CD4-positive, alpha-beta memory T cell (primary cell): ENCODE measurements around the gene ZNF692. TPM values are rescaled to one million over a fixed set of nuclear protein-coding genes. Genes with fewer than 3 reads are reported as not detected.

ENCODE experiments used
- CTCF ChIA-PET: fragments of 350-600 bp; sonication (Branson Sonifier 250); formaldehyde crosslinking; loops from one replicate; lab custom pipeline; 2021; ENCODE audit warnings: inconsistent platforms; ENCODE audit not compliant: partially characterized antibody; lab: Charles Lee
- POLR2A ChIA-PET: fragments of 350-600 bp; sonication (Branson Sonifier 250); formaldehyde crosslinking; loops from one replicate; lab custom pipeline; 2021; ENCODE audit not compliant: partially characterized antibody; lab: Charles Lee
- DNase-seq, 5 donors: peaks; one replicate each; pipeline versions ENCODE4 v3.0.0 to v3.0.0-alpha.2; 2020 to 2022; ENCODE audit warnings: mixed read lengths in 1 of 5
- H3K27ac ChIP-seq: one replicate; pipeline ENCODE4 v1.7.0; 2013; ENCODE audit warnings: low read depth, low read length
- H3K27me3 ChIP-seq: 2 replicates; pipeline ENCODE4 v1.7.0; 2013; ENCODE audit warnings: mild to moderate bottlenecking, low read length, moderate library complexity; ENCODE audit not compliant: insufficient read depth
- H3K36me3 ChIP-seq: 2 replicates; pipeline ENCODE4 v1.7.0; 2013; ENCODE audit warnings: mild to moderate bottlenecking, low read length, moderate library complexity; ENCODE audit not compliant: insufficient read depth
- H3K4me1 ChIP-seq: 2 replicates; pipeline ENCODE4 v1.7.0; 2013; ENCODE audit warnings: mild to moderate bottlenecking, low read length, moderate library complexity; ENCODE audit not compliant: insufficient read depth
- H3K4me3 ChIP-seq, 2 donors: one replicate each; pipeline ENCODE4 v1.7.0; 2013; ENCODE audit warnings: low read length in 2 of 2, mild to moderate bottlenecking in 1 of 2
- H3K9me3 ChIP-seq, 2 donors: one replicate each; pipeline ENCODE4 v1.7.0; 2013; ENCODE audit warnings: low read length in 2 of 2, control low read depth in 1 of 2; ENCODE audit not compliant: control insufficient read depth in 1 of 2
- H3K27ac Mint-ChIP-seq, 7 donors: one replicate each; pipeline ENCODE4 v1.8.0; 2020 to 2021; ENCODE audit warnings: mixed read lengths in 7 of 7, mild to moderate bottlenecking in 6 of 7, inconsistent platforms in 3 of 7, moderate library complexity in 3 of 7
- H3K27me3 Mint-ChIP-seq, 2 donors: one replicate each; pipeline ENCODE4 v1.8.0; 2020 to 2021; ENCODE audit warnings: mixed read lengths in 2 of 2
- H3K36me3 Mint-ChIP-seq, 2 donors: one replicate each; pipeline ENCODE4 v1.8.0; 2020 to 2021; ENCODE audit warnings: mixed read lengths in 2 of 2, inconsistent platforms in 1 of 2, mild to moderate bottlenecking in 1 of 2
- H3K4me1 Mint-ChIP-seq, 4 donors: one replicate each; pipeline ENCODE4 v1.8.0; 2020 to 2021; ENCODE audit warnings: mixed read lengths in 4 of 4, mild to moderate bottlenecking in 1 of 4
- H3K4me3 Mint-ChIP-seq, 8 donors: one replicate each; pipeline ENCODE4 v1.8.0; 2020 to 2021; ENCODE audit warnings: mixed read lengths in 8 of 8, mild to moderate bottlenecking in 7 of 8, moderate library complexity in 6 of 8, inconsistent platforms in 3 of 8
- H3K9me3 Mint-ChIP-seq, 8 donors: one replicate each; pipeline ENCODE4 v1.8.0; 2020 to 2021; ENCODE audit warnings: mixed read lengths in 8 of 8, mild to moderate bottlenecking in 5 of 8, inconsistent platforms in 3 of 8, moderate library complexity in 1 of 8
- intact Hi-C: fragments of 100-400 bp; cut with micrococcal nuclease; formaldehyde crosslinking; loops from one replicate; pipeline ENCODE4 v1.15.1; 2023
- polyA plus RNA-seq, 2 donors: library from polyadenylated mRNA; unstranded; fragments of 300-500 nt; fragmentation: Illumina TruSeq; gene quantifications; one replicate each; pipeline ENCODE4 v1.2.3, GENCODE V29; 2021
- total RNA-seq, 2 experiments: library from RNA; stranded (reverse); gene quantifications; one replicate each; pipeline ENCODE4 v1.2.3, GENCODE V29; 2021

Gene ZNF692
- total and polyA plus RNA-seq, 4 experiments from 2014 or later = 10.9 to 74.8 (median 41.9) TPM

DNA sequence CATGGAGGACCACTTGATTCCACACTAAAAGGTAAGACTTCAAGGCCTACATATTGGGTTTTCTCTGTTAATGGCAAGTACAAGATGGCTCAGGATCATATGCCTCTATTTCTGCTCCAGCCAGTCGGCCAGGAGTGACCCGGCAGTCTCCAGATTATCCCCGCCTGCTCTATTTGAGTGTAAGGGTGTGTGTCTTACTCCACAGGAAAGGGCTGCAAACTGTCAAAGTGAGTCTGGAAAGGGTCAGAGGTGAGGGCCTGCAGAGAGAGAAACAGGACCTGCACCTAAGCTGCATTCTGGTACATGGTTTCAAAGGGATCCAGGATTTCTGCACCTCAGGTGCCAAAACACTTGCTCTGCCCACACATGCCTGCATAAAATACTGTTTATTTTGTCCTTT, 9.2 kb downstream of the ZNF692 start:
- peaks cover 13% of the 10 kb centered on the region for H3K4me1 ChIP-seq
- H3K36me3 Mint-ChIP-seq = peaks cover 34 to 45% of the 10 kb centered on the region in 2 donors
- intact Hi-C loops = no loop called here
- no peaks in the 10 kb centered on the region for H3K27me3 Mint-ChIP-seq
- no peak overlapping the region for H3K4me3 Mint-ChIP-seq
- peaks cover 51% of the 10 kb centered on the region for H3K36me3 ChIP-seq
- peak overlapping the region in 4 of 7 donors; percentile 14 to 83 (median 36) for H3K27ac Mint-ChIP-seq
- H3K9me3 ChIP-seq = no peaks in the 10 kb centered on the region
- ChIA-PET CTCF (interaction anchor here (1.1 kb wide), 1 partner anchor 40 kb away, joined by 3 read pairs; no protein-coding TSS in a partner anchor), POLR2A (interaction anchor here (0.9 to 1.2 kb wide), 2 partner anchors 11 to 21 kb away, joined by 3 read pairs; partner anchors contain the start of gene ZNF672)
- H3K4me1 Mint-ChIP-seq = peaks cover 0 to 12% (median 2%) of the 10 kb centered on the region in 4 donors
- DNase-seq = no peak
- H3K27ac ChIP-seq = no peak overlapping the region
- H3K9me3 Mint-ChIP-seq = no peaks in the 10 kb centered on the region
- no peaks in the 10 kb centered on the region for H3K27me3 ChIP-seq
- no peak overlapping the region for H3K4me3 ChIP-seq

DNA sequence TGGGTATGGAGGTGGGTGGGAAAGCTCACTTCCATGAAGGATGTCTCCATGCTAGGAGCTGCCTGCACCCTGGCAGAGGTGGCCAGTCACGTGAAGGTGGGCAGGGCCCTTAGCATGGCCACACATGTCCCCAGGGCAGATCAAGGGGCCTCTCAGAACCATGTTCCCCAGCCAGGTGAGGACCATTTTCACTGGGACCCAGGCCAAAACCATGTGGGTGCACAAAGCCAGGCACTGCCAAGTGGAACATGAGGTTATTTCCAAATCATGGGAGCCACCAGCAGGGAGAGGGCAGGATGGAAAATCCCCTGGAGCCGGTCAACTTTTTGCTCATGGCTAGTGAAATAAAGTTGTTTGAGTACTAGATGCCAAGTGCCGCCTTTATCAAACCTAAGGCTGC, 9.7 kb downstream of the ZNF692 start:
- H3K27ac Mint-ChIP-seq = no peak overlapping the region
- no peak overlapping the region for H3K4me3 ChIP-seq
- no peaks in the 10 kb centered on the region for H3K9me3 Mint-ChIP-seq
- no peak overlapping the region for H3K27ac ChIP-seq
- no peaks in the 10 kb centered on the region for H3K27me3 ChIP-seq
- CTCF ChIA-PET = interaction anchor here (1.1 kb wide), 1 partner anchor 40 kb away, joined by 3 read pairs; no protein-coding TSS in a partner anchor
- H3K4me3 Mint-ChIP-seq = peak overlapping the region in 1 of 8 donors; percentile 51
- DNase-seq = no peak
- no peaks in the 10 kb centered on the region for H3K27me3 Mint-ChIP-seq
- peaks cover 0 to 7% (median 2%) of the 10 kb centered on the region in 4 donors for H3K4me1 Mint-ChIP-seq
- peaks cover 8% of the 10 kb centered on the region for H3K4me1 ChIP-seq
- intact Hi-C loops = no loop called here
- POLR2A ChIA-PET = interaction anchor here (1.2 kb wide), 1 partner anchor 11 kb away, joined by 3 read pairs; the partner anchor contains the start of gene ZNF672
- peaks cover 33 to 45% of the 10 kb centered on the region in 2 donors for H3K36me3 Mint-ChIP-seq
- no peaks in the 10 kb centered on the region for H3K9me3 ChIP-seq
- peaks cover 55% of the 10 kb centered on the region for H3K36me3 ChIP-seq

DNA sequence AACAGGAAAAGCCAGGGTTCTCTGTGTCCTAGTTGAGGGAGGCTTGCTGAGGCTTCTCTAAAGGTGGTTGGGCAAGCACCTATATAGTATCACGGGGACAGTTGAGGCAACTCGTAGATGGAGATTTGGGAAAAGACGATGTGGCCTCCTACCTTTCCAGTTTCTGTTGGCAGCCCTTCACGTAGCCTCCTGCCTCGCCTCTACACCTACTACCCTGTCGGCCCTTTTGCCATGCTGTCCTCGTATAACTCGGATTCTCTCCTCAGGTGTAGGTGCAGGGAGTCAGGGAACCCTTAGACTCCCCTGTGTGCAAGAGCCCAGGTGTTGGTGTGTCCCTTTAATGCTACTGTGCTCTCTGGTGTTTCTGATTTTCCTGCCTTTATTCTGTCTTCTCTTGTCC, 10.3 kb downstream of the ZNF692 start:
- Histone ChIP-seq H3K36me3 (peaks cover 55% of the 10 kb centered on the region), H3K9me3 (no peaks in the 10 kb centered on the region), H3K4me1 (peaks cover 3% of the 10 kb centered on the region), H3K4me3 (no peak overlapping the region), H3K27me3 (no peaks in the 10 kb centered on the region), H3K27ac (no peak overlapping the region)
- intact Hi-C loops = no loop called here
- CTCF ChIA-PET = no interaction called here
- POLR2A ChIA-PET = no interaction called here
- Mint-ChIP-seq H3K4me3 (no peak overlapping the region), H3K27ac (peak overlapping the region in 2 of 7 donors; percentile 9 to 15), H3K36me3 (peaks cover 33 to 45% of the 10 kb centered on the region in 2 donors), H3K4me1 (peaks cover 0 to 3% (median 0%) of the 10 kb centered on the region in 4 donors), H3K9me3 (no peaks in the 10 kb centered on the region), H3K27me3 (no peaks in the 10 kb centered on the region)
- DNase-seq = no peak

DNA sequence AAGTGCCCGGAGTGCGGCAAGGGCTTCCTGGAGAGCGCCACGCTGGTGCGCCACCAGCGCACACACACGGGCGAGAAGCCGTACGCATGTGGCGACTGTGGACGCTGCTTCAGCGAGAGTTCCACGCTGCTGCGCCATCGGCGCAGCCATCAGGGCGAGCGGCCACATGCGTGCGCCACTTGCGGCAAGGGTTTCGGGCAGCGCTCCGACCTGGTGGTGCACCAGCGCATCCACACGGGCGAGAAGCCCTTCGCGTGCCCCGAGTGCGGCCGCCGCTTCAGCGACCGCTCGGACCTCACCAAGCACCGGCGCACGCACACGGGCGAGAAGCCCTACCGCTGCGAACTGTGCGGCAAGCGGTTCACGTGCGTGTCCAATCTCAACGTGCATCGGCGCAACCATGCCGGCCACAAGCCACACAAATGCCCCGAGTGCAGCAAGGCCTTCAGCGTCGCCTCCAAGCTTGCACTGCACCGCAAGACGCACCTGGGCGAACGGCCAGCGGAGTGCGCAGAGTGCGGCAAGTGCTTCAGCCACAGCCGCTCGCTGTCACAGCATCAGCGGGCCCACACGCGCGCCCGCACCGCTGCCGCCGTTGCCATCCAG, 10.8 kb downstream of the ZNF692 start:
- Mint-ChIP-seq H3K9me3 (no peaks in the 10 kb centered on the region), H3K4me1 (peaks cover 0 to 3% (median 0%) of the 10 kb centered on the region in 4 donors), H3K27ac (no peak overlapping the region), H3K4me3 (no peak overlapping the region), H3K36me3 (peaks cover 33 to 45% of the 10 kb centered on the region in 2 donors), H3K27me3 (no peaks in the 10 kb centered on the region)
- H3K4me1 ChIP-seq = no peaks in the 10 kb centered on the region
- POLR2A ChIA-PET = no interaction called here
- no peaks in the 10 kb centered on the region for H3K9me3 ChIP-seq
- CTCF ChIA-PET = no interaction called here
- DNase-seq = no peak
- H3K27me3 ChIP-seq = no peaks in the 10 kb centered on the region
- peaks cover 55% of the 10 kb centered on the region for H3K36me3 ChIP-seq
- no peak overlapping the region for H3K4me3 ChIP-seq
- intact Hi-C loops = no loop called here
- no peak overlapping the region for H3K27ac ChIP-seq

DNA sequence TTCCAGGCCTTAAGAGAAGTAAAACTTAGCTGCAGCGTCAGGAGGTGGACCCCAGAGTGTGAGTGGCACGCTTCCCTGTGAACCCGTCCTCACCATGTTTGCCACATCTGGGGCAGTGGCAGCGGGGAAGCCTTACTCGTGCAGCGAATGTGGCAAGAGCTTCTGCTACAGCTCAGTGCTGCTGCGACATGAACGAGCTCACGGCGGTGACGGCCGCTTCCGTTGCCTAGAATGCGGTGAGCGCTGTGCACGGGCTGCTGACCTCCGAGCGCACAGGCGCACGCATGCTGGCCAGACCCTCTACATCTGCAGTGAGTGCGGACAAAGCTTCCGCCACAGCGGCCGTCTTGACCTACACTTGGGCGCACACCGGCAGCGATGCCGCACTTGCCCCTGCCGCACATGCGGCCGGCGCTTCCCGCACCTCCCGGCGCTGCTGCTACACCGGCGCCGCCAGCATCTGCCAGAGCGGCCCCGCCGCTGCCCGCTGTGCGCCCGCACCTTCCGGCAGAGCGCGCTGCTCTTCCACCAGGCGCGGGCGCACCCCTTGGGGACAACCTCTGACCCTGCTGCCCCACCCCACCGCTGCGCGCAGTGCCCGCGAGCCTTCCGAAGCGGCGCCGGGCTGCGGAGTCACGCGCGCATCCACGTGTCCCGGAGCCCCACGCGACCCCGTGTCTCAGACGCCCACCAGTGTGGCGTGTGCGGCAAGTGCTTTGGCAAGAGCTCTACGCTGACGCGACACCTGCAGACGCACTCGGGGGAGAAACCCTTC, 11.5 kb downstream of the ZNF692 start:
- Mint-ChIP-seq H3K4me3 (no peak overlapping the region), H3K27ac (peak overlapping the region in 2 of 7 donors; percentile 29 to 78), H3K9me3 (no peaks in the 10 kb centered on the region), H3K4me1 (peaks cover 0 to 3% (median under 1%) of the 10 kb centered on the region in 4 donors), H3K27me3 (no peaks in the 10 kb centered on the region), H3K36me3 (peaks cover 33 to 48% of the 10 kb centered on the region in 2 donors)
- Histone ChIP-seq H3K27me3 (no peaks in the 10 kb centered on the region), H3K36me3 (peaks cover 55% of the 10 kb centered on the region), H3K9me3 (no peaks in the 10 kb centered on the region), H3K27ac (no peak overlapping the region), H3K4me3 (no peak overlapping the region), H3K4me1 (no peaks in the 10 kb centered on the region)
- no peak for DNase-seq
- ChIA-PET CTCF (interaction anchor here (0.9 kb wide), 1 partner anchor 11 kb away, joined by 3 read pairs; the partner anchor contains the start of gene ZNF692), POLR2A (interaction anchor here (1.0 to 1.1 kb wide), 2 partner anchors 10 to 11 kb away, joined by 4 to 5 read pairs; partner anchors contain the start of gene ZNF672)
- intact Hi-C loops = no loop called here

DNA sequence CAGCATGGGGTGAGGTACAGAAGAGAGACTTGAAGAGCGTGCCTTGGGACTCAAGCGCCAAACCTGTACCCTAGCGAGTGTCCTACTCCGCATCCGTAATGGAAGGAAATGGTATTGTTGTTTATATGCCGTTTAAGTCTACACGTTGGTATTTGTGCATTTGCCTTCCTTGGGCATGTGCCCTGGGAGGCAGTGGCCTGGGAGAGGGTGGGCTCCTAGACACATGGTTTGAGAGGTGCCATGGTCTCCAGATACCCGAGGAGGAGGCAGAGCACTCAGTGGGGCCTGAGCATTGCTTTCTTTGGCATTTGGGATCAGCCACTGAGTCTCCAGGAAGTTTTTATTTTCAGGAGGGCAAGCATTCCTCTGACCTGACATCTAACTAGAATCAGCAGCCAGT, 14.4 kb downstream of the ZNF692 start:
- no peak overlapping the region for H3K27ac ChIP-seq
- no peaks in the 10 kb centered on the region for H3K27me3 ChIP-seq
- no peak for DNase-seq
- H3K9me3 ChIP-seq = no peaks in the 10 kb centered on the region
- H3K9me3 Mint-ChIP-seq = no peaks in the 10 kb centered on the region
- H3K4me1 ChIP-seq = peaks cover 21% of the 10 kb centered on the region
- peaks cover 7 to 29% (median 19%) of the 10 kb centered on the region in 4 donors for H3K4me1 Mint-ChIP-seq
- no peak overlapping the region for H3K4me3 Mint-ChIP-seq
- H3K27me3 Mint-ChIP-seq = no peaks in the 10 kb centered on the region
- H3K36me3 ChIP-seq = peaks cover 47% of the 10 kb centered on the region
- H3K4me3 ChIP-seq = no peak overlapping the region
- POLR2A ChIA-PET = no interaction called here
- intact Hi-C loops = no loop called here
- no peak overlapping the region for H3K27ac Mint-ChIP-seq
- peaks cover 28 to 39% of the 10 kb centered on the region in 2 donors for H3K36me3 Mint-ChIP-seq
- CTCF ChIA-PET = no interaction called here

DNA sequence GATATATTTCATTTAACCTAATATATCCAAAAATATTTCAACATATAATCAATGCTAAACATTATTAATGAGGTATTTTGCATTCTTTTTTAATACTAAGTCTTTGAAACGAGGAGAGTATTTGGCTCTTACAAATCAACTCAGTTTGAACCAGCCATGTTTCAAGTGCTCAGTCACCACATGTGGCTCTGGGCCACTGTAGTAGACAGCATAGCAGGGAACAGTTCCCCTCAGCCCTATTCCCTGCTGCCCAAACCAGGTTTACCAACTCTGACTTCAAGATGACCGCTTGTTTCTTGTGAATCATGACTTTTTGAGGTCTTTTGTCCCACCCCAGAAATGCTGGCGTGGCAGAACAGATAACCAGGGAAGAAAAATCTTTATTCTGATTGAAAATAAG, 15.2 kb downstream of the ZNF692 start:
- Histone ChIP-seq H3K9me3 (no peaks in the 10 kb centered on the region), H3K27me3 (no peaks in the 10 kb centered on the region), H3K4me3 (no peak overlapping the region), H3K4me1 (peaks cover 27% of the 10 kb centered on the region), H3K36me3 (peaks cover 39% of the 10 kb centered on the region), H3K27ac (no peak overlapping the region)
- POLR2A ChIA-PET = no interaction called here
- no peak for DNase-seq
- Mint-ChIP-seq H3K36me3 (peaks cover 21 to 35% of the 10 kb centered on the region in 2 donors), H3K27me3 (no peaks in the 10 kb centered on the region), H3K9me3 (no peaks in the 10 kb centered on the region), H3K27ac (peak overlapping the region in 1 of 7 donors; percentile 13), H3K4me3 (no peak overlapping the region), H3K4me1 (peaks cover 12 to 36% (median 24%) of the 10 kb centered on the region in 4 donors)
- CTCF ChIA-PET = interaction anchor here (2.9 kb wide), 1 partner anchor 15 kb away, joined by 12 read pairs; the partner anchor contains the start of gene ZNF692
- intact Hi-C loops = no loop called here
